Choroid plexus epithelial cell (primary cell): ENCODE data around the gene CTBP2.

Experiments used
- DNase-seq: peaks from one replicate; pipeline ENCODE4 v3.0.0-alpha.2; 2010; ENCODE audit warnings: low read depth
- H3K4me3 ChIP-seq: 2 replicates; pipeline ENCODE4 v1.5.1; 2011; ENCODE audit warnings: low read depth, mild to moderate bottlenecking, control low read depth, low read length, moderate library complexity
- TF ChIP-seq, protein P1 (sequence below): conservative IDR thresholded peaks from 2 replicates; pipeline ENCODE4 v1.5.1; 2011; ENCODE audit warnings: low read depth, mild to moderate bottlenecking, control low read depth, inconsistent platforms, low read length, moderate library complexity

Gene CTBP2

DNA sequence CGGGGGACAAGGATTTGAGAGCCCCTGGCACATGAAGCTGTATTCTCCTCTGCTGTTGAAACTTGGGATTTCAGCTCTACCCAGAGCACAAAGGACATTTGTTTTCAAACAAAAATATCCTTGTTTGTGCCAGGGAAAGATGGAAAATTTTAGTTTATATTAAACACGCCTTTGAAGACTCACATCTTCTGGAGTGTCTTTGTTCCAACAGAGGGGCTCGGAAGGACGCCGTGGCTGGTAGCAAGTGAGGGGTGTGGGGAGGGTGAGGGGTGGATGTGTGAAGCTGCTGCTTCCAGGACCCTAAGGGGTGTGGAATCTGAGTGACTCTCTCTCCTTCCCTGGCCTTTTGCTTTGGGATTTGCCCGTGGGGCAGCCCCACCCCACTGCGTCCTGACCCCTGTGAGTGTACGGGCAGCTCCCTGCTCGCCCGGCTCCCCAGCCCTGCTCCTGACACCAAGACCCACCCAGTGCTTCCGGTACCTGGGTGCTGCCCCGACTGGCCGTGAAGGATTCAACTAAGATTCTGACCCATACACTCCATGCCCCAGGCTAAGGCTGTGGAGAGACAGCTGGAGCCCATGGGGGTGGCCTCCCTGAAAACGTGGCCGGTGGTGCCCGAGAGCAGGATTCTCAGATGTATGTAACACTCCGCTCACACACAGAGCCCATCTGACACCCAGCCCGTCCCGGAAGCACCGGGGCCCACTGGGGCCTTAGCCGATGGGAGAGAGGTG, 158.9 kb downstream of the CTBP2 start:
- DNase-seq: no peak
- TF ChIP-seq, protein P1, sequence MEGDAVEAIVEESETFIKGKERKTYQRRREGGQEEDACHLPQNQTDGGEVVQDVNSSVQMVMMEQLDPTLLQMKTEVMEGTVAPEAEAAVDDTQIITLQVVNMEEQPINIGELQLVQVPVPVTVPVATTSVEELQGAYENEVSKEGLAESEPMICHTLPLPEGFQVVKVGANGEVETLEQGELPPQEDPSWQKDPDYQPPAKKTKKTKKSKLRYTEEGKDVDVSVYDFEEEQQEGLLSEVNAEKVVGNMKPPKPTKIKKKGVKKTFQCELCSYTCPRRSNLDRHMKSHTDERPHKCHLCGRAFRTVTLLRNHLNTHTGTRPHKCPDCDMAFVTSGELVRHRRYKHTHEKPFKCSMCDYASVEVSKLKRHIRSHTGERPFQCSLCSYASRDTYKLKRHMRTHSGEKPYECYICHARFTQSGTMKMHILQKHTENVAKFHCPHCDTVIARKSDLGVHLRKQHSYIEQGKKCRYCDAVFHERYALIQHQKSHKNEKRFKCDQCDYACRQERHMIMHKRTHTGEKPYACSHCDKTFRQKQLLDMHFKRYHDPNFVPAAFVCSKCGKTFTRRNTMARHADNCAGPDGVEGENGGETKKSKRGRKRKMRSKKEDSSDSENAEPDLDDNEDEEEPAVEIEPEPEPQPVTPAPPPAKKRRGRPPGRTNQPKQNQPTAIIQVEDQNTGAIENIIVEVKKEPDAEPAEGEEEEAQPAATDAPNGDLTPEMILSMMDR: no peak
- no peak overlapping the region for H3K4me3 ChIP-seq

DNA sequence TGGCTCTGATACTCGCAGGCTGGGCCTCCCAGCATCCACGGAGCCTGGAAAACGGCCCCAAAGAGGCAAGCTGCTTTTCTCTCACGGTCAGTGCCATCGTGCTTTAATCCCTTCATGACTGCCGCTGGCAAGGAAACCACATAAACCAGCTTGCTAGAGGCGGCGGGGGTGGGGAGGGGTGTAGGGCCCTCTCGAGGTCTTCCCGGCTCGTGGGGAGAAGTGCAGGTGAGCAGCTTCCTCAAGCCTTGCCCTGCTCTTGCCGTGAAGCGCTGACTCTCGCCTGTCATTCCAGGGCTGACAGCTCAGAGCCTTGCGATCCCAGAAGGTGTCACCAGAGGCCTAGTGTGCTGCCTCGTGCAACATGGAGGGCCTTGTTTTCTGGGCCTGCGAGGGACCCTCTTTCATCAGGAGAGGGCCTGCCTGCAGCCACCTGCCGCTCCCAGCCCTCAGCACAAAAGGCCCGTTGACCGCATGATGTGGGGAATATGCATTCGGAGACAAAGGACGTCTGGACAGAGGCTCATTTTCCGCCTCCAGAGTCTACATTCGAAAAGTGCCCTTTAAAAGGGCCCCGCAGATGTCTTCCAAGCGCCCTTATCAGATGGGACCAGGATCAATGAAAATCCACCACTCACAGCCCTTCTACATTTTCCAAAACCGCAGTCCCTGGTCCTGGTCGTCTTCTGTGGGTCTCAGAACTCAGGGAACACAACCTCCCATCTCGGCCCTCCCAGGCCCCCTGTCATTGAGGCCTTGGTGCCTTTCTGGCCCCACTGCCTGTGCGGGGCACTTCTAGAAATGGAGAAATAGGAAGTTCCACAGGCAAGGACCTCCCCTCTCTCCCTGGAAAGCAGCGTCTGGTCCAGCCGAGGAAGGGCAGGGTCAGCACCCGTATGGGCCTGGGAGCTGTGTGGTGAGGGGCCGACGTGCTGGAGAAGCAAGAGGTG, 159.7 kb downstream of the CTBP2 start:
- no peak overlapping the region for H3K4me3 ChIP-seq
- peak; percentile 30 for DNase-seq
- TF ChIP-seq, protein P1: no peak

DNA sequence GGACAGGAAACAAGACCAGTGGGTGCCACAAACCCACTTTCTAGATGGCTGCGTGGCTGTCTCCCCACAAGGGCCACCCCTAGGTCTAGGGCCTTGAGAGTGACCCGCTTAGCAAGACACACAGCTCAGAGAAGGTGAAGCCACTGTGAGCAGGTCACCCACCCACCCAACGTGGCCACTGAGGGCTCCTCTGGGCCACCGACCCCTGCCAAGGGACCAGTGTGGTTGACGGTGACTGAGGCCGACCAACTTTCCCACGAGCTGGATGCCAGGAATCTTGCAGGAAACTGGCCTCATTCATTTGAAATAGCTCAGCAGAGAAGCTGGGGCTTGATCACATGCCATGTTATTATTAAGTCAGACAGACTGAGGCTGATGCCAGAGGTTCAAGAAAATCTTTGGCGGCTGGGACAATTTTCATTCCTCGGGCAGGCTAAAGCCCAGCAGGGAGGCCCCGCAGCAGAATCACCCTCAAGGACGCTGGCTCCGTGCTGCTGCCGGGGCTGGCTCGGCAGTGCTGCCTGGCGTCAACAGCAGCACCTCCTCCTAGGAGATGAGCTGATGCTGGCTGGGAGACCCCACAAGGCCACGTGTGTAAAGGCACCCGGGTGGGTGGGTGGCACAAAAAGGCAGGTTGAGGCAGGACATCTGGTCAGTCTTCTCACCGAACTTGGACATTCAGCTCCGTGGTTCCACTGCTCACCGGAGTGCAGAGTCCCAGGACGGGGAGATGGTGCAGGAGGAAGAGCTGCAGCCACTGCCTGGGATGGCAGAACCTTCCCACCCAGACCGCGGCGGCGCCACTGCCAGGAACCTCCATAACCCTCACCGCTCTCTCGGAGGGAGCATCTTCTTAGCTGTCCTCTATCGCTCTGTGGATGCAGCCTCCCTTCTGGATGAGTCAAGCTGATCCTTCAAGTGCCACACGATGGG, 160.7 kb downstream of the CTBP2 start:
- TF ChIP-seq, protein P1: no peak
- peak; percentile 83 for DNase-seq
- H3K4me3 ChIP-seq: no peak overlapping the region

DNA sequence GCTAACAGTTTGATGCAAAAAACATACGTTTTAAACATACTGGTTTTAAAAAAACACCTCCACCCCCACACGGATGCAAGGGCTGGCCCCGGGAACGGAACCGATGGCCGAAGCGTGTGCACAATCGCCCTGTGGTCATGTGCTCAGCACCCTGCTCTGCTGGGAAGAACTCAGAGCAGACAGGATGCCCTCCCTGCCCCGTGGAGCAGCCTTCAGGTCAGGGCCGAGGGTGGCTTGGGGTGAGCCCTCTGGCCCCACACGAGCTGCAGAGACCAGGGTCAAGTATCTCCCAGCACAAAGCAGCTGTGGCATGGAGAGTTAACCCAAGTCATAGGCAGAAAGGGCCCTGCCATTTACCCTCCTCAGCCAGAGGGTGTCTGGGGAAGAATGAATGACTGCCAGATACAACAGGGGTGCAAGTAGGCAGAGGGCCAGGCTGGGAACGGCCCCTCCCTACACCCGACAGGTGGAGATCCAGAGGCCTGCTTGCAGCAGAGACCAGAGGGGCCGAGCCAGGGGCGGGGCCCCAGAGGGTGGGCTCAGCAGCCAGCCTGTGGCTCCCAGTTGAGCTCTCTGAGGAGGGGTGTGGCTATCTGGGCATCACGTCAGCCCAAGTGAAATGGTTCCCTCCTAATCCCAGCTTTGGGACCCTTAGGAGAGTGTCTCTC, 161.6 kb downstream of the CTBP2 start:
- H3K4me3 ChIP-seq: no peak overlapping the region
- TF ChIP-seq, protein P1: no peak
- no peak for DNase-seq

DNA sequence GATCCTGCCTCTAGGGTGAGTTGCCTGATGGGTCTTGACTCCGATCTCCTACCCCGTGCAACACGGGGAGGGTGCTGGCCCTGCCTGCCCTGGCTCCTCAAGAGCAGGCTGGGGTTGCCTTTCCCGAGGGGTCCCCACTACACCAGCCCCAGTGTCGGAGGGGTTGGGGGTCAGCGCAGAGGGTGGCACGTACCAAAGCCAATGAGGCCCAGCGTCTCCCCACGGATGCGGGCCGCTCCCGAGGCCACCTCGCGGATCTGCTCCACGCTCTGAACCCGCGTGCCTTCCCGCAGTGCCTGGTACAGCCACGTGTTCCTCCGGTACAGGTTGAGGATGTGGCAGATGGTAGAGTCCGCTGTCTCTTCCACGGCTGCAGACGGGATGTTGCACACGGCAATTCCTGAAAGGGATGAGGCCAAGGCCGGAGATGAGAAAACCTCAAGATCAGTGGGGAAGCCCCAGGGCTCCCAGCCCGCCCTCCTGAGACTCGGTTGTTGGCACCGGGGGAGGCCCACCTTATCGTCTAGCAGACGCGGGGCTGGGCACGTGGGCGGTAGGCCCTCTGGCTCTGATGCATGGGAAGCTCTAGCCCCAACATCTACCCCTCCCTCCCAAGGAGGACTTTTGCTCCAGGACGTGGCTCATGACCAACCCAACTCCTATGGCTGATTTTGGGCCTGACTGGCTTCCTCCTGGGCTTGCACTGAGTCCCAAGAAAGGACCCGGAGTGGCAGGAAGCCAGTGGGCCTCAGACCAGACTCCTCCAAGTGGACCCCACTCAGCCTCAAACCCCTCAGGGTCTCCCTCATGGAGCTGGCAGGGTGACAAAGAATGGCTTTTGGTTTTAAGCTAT, 162.4 kb downstream of the CTBP2 start:
- H3K4me3 ChIP-seq: no peak overlapping the region
- TF ChIP-seq, protein P1: no peak
- no peak for DNase-seq
